HG03342 (cell line): Measurements from ENCODE around the gene HMOX1.

Source experiments
- ATAC-seq: cut with Tn5 transposase; IDR thresholded peaks from one replicate; pipeline ENCODE4 v1.9.1; 2021; ENCODE audit warnings: mild to moderate bottlenecking, moderate library complexity; ENCODE audit not compliant: unreplicated experiment

HMOX1 gene, protein sequence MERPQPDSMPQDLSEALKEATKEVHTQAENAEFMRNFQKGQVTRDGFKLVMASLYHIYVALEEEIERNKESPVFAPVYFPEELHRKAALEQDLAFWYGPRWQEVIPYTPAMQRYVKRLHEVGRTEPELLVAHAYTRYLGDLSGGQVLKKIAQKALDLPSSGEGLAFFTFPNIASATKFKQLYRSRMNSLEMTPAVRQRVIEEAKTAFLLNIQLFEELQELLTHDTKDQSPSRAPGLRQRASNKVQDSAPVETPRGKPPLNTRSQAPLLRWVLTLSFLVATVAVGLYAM

DNA sequence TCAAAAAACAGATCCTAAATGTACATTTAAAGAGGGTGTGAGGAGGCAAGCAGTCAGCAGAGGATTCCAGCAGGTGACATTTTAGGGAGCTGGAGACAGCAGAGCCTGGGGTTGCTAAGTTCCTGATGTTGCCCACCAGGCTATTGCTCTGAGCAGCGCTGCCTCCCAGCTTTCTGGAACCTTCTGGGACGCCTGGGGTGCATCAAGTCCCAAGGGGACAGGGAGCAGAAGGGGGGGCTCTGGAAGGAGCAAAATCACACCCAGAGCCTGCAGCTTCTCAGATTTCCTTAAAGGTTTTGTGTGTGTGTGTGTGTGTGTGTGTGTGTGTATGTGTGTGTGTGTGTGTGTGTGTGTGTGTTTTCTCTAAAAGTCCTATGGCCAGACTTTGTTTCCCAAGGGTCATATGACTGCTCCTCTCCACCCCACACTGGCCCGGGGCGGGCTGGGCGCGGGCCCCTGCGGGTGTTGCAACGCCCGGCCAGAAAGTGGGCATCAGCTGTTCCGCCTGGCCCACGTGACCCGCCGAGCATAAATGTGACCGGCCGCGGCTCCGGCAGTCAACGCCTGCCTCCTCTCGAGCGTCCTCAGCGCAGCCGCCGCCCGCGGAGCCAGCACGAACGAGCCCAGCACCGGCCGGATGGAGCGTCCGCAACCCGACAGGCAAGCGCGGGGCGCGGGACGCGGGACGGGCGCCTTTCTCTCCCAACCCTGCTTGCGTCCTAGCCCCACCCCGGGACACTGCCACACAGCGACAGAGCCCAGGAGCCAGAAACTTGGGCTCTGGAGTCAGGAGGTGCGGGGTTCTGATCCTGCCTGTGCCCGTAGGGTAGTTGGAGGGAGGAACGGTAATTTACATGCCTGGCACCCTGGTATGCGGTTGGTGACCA is at the start of gene HMOX1:
Gene HMOX1, plus strand, starts transcription at position 560 of the 887 bp plus-strand sequence. Its CDS starts 78 bp downstream, at position 638.
- peak; percentile 50 for ATAC-seq

DNA sequence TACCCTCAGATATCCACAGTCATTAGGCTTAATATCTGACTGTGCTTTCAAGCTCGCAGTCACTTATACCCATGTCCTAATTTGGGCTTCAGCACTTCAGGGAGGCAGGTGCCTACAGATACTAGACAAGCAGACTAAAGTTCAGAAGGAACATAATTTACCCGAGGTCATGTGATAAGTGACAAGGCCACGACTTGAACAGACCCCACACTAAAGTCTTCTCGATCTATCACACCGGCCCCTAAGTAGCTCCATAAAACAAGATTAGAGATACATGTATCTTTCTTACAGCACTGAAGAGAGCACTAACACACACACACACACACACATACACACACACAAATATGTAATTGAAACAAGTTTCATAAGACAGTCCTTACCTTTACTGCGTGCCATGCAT is 48.6 kb upstream of the HMOX1 start:
- ATAC-seq, result no peak

DNA sequence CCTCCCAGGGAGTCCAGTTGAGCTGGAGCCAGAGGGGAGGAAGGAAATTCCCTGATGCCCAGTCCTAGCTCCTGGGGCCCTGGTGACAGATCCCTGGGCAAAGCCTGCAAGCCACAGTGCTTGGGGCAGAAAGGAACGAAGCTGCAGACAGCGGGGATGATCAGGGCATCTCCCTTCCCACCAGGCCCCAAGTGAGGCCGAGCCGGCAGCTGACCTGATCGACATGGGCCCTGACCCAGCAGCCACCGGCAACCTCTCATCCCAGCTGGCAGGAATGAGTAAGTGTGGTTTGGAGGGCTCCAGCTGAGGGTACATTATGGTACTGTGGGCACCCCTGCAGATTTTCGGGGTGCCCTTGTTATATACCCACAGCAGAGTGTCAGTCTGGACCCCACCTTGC is 47.7 kb upstream of the HMOX1 start:
- ATAC-seq, result no peak

DNA sequence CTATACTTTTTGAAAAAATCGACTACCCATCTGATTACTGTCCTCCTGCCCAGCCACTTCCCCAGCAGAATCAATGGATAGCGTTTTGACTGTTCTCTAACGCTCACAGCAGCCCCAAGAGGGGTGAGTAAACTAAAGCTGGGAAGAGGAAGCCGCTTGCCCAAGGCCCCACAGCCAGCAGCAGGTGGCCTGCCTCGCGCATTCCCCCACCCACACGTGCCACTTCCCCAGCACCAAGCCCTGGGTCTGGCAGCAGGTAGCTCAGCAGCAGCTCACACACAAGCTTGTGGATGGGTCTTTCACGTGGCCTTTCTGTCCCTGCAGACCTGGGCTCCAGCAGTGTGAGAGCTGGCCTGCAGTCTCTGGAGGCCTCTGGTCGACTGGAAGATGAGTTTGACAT is 46.9 kb upstream of the HMOX1 start:
- ATAC-seq, result no peak

DNA sequence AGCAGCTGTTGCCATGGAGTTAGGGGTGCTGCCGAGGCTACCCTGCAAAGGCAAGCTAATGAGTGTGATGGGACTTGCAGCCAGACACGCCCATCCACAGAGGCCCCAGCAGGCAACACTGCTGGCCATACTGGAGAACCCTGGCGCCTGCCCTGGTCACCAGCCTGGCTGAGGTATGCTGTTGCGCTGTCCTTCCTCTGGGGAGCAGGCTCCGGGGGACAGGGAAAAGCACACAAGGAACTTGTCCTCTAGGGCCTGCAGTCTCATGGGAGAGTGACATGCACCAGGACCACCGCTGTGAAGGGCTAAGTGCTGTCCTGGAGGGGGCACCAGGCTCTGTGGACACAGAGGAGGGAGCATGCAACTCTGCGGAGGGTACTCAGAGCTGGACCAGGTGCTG is 45.4 kb upstream of the HMOX1 start:
- ATAC-seq, result no peak

DNA sequence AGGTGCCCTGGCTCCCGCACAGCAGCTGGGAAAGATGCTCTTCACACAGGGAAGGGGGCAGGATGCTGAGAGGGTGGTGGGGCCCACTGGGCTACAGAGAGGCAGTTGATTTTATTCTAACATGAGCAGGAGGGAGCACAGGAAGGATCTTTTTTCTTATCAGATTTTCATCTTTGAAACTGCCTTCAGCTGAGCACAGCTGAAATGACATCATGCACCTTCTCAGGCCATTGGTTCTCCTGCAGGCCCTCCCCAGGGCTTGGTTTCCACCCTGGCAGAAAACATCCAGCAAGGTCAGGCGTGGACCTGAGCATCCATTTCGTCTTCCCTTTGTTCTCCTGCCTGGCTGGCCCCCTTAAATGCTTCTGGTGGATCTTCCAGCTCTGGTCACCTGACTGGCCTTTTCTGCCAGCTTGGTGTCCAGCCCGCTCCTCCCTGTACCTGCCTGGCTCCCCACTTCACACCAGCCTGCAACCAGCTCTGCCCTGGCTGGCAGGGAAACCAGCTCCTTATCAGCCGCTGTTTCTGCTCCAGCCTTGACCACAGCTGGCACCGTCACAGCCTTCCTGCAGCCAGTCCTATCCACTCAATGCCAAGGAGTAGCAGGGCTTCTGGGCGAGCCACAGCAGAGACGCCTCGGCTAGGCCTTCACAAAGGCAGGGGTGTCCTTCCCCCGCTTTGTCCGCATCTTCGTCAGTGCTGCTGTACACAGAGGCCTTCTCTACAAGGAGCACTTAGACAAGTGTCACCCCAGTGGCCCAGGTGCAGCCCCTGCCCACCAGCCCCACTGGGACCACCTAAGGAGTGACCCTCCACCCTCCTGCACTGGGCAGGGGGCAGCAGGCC is 44.7 kb upstream of the HMOX1 start:
- ATAC-seq, result no peak

DNA sequence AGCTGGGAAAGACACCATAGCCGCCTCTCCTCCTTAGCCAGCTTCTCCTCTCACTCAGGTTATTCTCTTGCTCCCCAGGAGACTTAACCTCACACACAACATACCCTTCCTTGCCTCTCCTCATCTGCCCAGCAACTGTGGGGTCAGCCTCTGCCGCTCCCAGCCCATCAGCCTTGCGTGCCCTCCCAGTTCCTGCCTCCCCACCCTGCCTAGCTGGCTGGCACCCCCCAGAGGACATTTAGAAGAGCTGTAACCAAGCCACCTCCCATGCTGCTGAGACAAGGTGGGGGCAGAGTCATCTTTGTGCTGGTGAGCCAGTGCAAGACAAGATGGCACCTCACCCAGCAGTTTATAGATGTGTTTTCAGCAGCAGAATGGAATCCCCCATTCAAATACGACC is 43.0 kb upstream of the HMOX1 start:
- ATAC-seq, result no peak

DNA sequence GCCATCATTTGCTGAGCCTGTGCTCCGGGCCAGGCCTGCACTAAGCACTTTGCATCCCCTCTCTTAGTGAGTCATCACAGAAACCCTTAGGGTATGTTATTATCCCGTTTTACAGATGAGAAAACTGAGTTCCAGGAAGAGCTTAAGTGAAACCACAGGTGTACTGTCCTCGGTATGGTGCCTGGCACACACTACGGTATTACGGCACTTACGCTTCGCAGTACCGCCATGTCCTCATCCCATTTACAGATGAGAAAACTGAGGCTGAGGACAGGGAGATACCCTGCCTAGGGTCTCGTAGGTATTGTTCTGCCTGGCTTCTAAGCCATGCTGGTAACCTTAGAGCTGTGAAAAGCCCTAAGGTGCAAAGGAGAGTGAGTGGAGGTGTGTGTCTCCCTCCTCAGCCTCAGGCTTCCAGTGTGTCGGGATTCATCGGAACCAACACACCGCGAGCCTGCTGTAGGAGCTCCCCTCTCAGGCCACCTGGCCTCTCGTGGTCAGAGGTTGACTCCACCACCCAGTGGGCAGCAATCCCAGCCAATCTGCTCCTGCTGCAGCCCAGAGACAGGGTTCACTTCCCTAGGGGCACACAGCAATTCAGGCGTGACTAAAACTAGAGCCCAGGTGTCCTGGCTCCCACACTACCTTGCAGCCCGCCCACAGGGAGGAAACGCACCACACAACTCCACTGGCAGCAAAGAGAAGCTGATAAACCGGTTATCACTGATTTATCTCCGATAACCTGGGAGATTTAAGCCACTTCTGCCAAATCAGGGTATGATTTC is 39.6 kb upstream of the HMOX1 start:
- no peak for ATAC-seq

DNA sequence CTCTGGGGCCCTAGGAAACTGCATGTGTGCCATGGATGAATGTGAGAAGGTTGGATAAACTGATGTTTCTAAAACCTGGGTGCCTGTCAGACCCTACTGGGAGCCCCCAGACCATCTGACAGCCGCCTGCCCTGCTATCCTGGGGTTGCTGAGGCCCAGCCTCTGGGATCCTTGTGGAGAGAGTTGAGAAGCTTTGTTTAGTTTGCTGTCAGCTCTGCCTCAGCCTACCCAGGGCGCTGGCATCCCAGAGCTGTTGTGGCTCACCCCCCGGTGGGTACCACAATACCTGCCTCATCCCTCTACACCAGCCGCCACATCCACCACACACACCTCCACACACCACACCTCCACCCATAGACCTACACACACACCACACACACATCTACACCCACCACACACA is 38.5 kb upstream of the HMOX1 start:
- no peak for ATAC-seq

DNA sequence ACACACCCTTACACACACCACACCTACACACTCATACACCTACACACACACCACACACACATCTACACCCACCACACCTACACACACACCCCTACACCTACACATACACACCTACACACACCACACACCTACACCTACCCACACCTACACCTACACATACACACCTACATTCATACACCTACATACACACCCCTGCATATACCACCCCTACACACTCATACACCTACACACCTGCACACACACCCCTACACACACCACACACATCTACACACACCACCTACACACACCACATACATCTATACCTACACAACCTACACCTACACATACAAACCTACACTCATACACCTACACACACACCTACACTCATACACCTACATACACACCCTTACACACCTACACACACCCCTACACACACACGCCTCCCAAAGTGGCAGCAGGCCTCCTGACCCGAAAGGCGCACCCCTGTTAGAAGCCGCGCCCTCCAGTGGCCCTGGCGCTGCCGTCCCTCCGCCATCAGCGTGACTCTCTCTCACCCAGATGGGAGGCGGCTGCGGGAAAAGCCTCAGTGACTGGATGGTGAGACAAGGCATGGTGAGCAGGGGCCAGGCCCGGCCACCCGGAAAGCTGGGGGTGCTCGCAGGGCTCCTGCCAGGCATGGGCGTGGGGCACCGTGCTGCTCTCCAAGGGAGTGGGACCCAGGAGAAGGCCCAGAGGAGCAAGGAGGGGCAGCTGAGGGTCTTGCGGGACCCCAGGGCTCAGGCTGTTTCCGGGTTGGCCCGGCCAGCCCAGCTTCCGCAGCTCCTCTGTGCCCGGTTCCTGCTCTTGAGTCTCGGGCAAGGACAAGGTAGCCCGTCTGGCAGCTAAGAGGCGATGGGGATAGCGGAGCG is 37.0 kb upstream of the HMOX1 start:
- ATAC-seq, result no peak

DNA sequence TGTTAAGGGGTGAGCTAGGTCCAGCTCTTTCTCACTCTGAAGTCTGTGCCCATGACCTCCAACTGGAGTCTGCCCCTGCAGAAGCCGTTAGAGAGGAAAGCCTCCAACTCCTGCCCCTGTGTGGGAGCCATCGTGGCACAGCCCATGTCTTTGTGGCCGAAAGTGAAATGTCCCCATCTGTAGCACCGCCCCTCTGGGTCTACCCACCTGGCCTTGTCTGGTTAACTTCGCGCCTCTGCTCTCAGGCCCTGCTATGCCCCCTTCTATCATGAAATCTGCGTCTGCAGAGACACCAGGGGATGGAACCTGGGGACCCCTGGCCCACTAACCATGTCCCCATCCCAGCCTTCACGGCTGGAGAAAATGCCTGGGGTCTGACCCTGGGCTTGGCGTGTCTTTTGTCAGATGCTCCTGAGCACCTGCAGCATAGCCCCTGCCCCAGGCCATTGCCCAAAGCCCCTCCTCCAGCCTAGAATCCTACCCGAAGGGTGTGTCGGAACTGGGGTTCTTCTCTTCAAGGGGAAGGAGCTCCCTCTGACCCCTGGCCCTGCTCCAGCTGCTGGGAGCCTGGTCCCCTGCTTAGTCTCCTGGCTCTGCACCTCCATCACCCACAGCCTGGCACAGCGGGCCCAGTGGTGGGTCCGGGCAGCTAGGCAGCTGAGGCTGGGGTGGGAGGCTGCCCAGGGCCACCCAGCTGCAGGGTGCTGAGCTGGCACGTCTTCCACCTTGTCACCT is 35.8 kb upstream of the HMOX1 start:
- no peak for ATAC-seq

DNA sequence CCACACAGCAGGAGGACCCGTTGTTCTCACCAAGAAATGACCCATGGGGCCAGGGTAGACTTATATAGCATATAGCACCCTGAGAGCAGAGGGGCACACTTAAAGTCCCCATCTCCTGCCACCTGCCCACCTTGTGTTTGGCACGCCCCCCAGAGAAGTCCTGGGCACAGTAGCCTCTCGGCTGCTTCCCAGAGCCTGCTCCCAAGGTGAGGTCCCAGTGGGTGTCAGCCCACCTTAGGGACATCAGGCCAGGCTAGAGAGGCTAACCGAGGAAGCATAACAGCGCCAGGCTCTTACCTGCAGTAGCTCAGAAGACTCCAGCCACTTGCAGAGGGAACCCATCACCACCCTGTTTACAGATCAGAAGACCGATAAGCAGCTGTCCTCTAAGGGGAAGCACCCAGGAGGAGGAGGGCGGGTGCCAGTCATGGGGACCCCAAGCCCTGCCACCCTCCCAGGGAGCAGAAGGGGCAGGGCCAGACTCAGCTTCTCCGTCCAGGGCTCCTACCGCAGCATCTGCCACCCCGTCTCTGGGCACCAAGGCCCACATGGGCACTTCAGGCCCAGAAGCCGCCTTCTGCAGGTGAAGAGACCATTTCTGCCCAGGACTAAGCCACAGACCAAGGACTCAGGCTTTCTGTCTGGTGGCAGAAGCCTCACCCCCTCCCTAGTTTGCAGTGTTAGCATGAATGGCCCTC is 34.9 kb upstream of the HMOX1 start:
- no peak for ATAC-seq

DNA sequence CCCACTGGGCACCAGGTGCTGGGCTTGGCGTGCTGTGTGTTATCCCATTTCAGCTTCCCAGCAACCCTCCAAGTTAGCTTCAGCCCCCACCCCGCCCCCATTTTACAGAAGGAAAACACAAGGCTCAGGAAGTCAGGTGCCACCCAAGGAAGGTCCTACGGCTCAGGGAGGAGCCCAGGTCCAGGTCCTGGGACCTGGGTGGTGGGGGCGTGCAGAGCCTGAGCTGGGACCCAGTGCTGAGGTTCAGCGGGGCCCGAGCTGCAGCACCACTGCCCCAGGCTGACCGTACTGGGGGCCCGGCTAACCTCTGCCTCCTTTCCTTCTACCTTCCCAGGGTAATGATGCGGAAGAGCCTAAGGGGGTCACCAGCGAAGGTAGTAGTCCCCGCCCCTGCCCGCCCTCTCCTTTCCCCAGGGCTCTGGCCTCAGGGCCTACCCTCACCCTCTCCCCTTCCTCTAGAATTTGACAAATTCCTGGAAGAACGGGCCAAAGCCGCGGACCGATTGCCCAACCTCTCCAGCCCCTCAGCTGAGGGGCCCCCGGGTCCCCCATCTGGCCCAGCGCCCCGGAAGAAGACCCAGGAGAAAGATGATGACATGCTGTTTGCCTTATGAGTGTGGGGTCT is 34.2 kb upstream of the HMOX1 start:
- ATAC-seq, result no peak

DNA sequence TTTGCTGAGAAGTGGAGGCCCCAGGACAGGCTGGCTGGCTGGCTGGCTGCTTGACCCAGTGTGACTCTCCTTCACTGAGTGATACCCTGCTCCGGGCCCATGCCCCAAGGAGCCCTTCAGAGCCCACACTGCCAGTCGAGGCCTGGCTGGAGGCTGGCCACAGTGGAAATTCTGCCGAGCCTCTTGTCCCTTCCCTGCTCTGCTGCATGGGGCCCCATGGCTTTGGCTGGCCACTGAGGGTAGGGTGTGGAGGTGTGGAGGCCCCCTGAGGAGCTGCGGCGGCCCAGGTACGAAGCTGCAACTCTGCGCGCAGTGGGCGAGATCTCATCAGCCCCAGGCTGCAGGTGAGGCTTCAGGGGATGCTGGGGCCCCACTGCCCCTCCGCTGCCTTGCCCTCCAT is 33.4 kb upstream of the HMOX1 start:
- ATAC-seq, result no peak

DNA sequence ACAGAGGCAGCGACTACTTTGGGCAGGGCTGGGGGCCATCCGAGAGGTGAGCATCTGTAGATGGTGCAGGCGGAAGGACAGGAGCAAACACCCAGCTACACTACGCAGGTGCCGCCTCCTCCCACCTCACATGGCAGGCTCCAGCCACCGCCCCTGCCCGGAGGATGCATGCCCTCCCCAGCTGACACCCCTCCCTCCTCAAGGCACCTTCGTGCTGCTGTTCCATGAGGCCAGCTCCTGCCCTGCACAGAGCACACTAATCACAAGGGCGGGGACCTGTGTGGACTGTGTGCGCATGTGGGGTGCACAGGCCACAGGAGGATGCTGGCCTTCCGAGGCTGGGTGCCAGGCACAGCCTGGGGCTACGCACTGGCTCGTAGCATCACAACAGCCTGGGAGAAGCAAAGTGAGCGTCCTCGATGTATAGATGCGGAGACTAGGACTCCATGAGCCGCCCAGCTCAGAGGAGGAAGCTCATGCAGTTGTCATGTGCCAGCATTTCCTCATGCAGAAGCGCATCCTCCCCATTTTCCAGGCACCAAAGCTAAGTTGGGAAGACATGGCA is 32.8 kb upstream of the HMOX1 start:
- no peak for ATAC-seq

DNA sequence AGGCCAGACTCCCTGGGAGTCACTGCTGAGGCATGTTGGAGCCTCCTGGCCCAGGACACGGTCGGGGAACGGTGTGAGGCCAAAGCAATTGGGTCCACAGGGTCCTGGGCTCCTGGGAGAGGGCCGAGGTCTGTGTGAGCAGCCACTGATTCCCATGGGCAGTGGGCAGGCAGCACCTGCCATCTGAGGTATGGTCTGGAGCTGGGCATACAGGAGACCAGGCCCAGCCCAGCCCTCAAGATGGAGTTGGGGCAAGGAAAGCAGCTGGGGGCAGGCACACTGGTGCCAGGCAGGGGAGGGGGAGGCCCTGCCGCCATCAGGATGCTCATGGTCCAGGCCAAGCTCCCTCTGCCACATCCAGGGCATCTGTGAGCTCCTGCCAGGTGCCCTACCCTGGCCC is 32.2 kb upstream of the HMOX1 start:
- ATAC-seq, result no peak

DNA sequence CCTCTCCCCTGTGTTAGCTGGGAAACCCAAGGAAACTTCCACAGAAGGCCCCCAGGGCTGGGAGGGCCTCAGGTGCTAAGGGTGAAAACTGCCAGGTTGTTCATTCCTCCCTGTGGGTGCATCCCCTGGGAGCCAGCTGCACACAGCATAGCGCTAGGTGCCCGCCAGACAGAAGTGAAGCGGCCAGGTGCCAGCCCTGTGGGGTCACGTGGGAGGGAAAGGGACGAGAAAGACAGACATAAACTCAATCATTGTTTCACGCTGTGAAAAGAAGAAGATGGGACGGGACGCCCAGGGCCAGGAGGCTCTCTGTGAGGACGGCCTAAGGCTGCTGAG is 31.6 kb upstream of the HMOX1 start:
- ATAC-seq, result no peak
